ENCODE data around the gene FBLN1. TPM values are rescaled to one million over a fixed set of nuclear protein-coding genes. Genes with fewer than 3 reads are reported as not detected.

The FBLN1 gene
- total and polyA plus RNA-seq, 4 experiments from 2014 or later = not detected

DNA sequence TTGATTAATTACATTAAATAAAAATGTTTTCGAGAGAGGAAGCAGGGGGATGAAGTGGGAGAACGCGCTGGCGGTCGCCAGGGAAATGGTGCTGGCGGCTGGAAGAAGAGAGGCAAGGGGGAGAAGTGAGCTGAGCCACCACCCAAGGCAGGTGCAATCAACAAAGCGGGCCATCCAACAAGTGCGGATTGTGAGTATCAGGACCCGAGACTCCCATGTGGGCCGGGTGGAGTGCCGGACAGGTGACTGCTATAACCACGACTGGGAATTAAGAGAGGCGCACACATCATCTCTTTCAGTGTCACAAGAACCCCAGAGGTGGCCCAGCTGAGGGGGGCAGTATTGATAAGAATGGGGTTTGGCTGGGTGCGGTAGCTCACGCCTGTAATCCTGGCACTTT, 127.8 kb downstream of the FBLN1 start:
- H3K4me1 ChIP-seq (ENCODE audit: insufficient read depth, low read length) = no peaks in the 10 kb centered on the region
- CTCF ChIA-PET (ENCODE audit: partially characterized antibody) = interaction anchor here (1.2 kb wide), 1 partner anchor 14 kb away, joined by 5 read pairs; no protein-coding TSS in a partner anchor
- DNase-seq = no peak
- H3K27ac ChIP-seq (ENCODE audit: low read depth, low read length) = no peak overlapping the region
- no peaks in the 10 kb centered on the region for H3K36me3 Mint-ChIP-seq
- no peak overlapping the region for H3K4me3 ChIP-seq (ENCODE audit: low read length in 2 of 2)
- POLR2A ChIA-PET (ENCODE audit: partially characterized antibody) = no interaction called here
- H3K27me3 Mint-ChIP-seq = peaks cover 26 to 38% of the 10 kb centered on the region in 2 donors
- no peaks in the 10 kb centered on the region for H3K36me3 ChIP-seq (ENCODE audit: insufficient read depth, low read length)
- H3K27ac Mint-ChIP-seq = no peak overlapping the region
- H3K9me3 Mint-ChIP-seq = no peaks in the 10 kb centered on the region
- no peak overlapping the region for H3K4me3 Mint-ChIP-seq
- intact Hi-C loops (cut with micrococcal nuclease) = no loop called here
- H3K4me1 Mint-ChIP-seq = no peaks in the 10 kb centered on the region
- H3K9me3 ChIP-seq (ENCODE audit: control insufficient read depth in 1 of 2, low read length in 2 of 2) = no peaks in the 10 kb centered on the region
- no peaks in the 10 kb centered on the region for H3K27me3 ChIP-seq (ENCODE audit: insufficient read depth, low read length)

DNA sequence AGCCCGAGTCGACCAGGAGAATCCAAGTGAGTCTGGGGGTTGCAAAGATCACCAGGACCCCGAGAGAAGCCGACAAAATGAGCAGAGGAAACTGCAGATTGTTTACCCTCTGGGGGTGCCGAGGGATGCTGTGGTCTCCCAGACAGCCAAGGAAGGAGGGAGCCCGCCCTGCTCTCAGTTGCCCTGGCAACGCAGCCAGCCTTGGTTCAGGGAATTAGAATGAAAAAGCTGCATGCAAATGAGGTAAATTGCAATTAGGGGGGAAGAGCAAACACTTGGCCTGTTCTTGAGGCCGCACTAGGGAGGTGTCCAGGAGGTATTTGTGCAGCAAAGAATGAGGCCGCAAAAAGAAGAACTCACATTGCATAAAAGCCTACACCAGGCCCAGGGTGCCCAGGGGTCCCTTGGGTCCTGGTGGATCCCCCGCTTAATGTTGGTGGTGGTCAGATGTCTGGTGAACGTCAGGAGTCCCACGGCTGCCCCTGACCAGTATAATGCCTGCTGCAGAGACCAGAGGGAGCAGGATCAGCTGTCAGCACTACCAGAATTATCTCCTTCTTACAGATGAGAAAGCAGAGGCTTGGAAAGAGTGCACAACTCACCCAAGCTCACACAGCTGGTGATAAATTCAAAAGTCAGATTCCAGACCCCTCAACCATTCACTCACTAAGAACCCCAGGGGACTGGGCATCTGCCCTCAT, 128.6 kb downstream of the FBLN1 start:
- Mint-ChIP-seq H3K4me1 (no peaks in the 10 kb centered on the region), H3K27ac (no peak overlapping the region), H3K4me3 (no peak overlapping the region), H3K36me3 (no peaks in the 10 kb centered on the region), H3K27me3 (peaks cover 24 to 40% of the 10 kb centered on the region in 2 donors), H3K9me3 (no peaks in the 10 kb centered on the region)
- ChIA-PET CTCF (ENCODE audit: partially characterized antibody) (interaction anchor here (1.2 kb wide), 1 partner anchor 13 kb away, joined by 5 read pairs; no protein-coding TSS in a partner anchor), POLR2A (ENCODE audit: partially characterized antibody) (no interaction called here)
- intact Hi-C loops (cut with micrococcal nuclease) = no loop called here
- DNase-seq = no peak
- Histone ChIP-seq H3K36me3 (ENCODE audit: insufficient read depth, low read length) (no peaks in the 10 kb centered on the region), H3K4me1 (ENCODE audit: insufficient read depth, low read length) (no peaks in the 10 kb centered on the region), H3K9me3 (ENCODE audit: control insufficient read depth in 1 of 2, low read length in 2 of 2) (no peaks in the 10 kb centered on the region), H3K27me3 (ENCODE audit: insufficient read depth, low read length) (no peaks in the 10 kb centered on the region), H3K27ac (ENCODE audit: low read depth, low read length) (no peak overlapping the region), H3K4me3 (ENCODE audit: low read length in 2 of 2) (no peak overlapping the region)

DNA sequence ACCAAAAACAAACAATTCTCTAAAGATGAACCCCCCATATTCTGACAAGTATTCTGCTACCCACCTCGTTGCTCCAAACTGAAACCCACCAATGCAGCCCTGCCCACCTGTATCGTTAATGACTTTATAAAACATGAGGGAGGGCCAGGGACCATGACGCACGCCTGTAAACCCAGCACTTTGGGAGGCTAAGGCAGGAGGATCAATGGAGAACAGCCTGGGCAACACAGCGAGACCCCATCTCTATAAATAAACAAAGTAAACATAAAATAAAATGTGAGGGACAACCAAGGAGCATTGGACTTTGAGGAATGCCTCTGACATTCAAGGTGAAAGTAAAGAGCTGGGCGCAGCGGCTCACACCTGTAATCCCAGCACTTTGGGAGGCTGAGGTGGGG, 129.2 kb downstream of the FBLN1 start:
- Histone ChIP-seq H3K27ac (ENCODE audit: low read depth, low read length) (no peak overlapping the region), H3K4me3 (ENCODE audit: low read length in 2 of 2) (no peak overlapping the region), H3K4me1 (ENCODE audit: insufficient read depth, low read length) (no peaks in the 10 kb centered on the region), H3K27me3 (ENCODE audit: insufficient read depth, low read length) (no peaks in the 10 kb centered on the region), H3K9me3 (ENCODE audit: control insufficient read depth in 1 of 2, low read length in 2 of 2) (no peaks in the 10 kb centered on the region), H3K36me3 (ENCODE audit: insufficient read depth, low read length) (no peaks in the 10 kb centered on the region)
- no peak overlapping the region for H3K4me3 Mint-ChIP-seq
- peaks cover 22 to 42% of the 10 kb centered on the region in 2 donors for H3K27me3 Mint-ChIP-seq
- H3K9me3 Mint-ChIP-seq = no peaks in the 10 kb centered on the region
- H3K4me1 Mint-ChIP-seq = no peaks in the 10 kb centered on the region
- DNase-seq = no peak
- intact Hi-C loops (cut with micrococcal nuclease) = no loop called here
- ChIA-PET CTCF (ENCODE audit: partially characterized antibody) (no interaction called here), POLR2A (ENCODE audit: partially characterized antibody) (no interaction called here)
- H3K27ac Mint-ChIP-seq = no peak overlapping the region
- H3K36me3 Mint-ChIP-seq = no peaks in the 10 kb centered on the region

DNA sequence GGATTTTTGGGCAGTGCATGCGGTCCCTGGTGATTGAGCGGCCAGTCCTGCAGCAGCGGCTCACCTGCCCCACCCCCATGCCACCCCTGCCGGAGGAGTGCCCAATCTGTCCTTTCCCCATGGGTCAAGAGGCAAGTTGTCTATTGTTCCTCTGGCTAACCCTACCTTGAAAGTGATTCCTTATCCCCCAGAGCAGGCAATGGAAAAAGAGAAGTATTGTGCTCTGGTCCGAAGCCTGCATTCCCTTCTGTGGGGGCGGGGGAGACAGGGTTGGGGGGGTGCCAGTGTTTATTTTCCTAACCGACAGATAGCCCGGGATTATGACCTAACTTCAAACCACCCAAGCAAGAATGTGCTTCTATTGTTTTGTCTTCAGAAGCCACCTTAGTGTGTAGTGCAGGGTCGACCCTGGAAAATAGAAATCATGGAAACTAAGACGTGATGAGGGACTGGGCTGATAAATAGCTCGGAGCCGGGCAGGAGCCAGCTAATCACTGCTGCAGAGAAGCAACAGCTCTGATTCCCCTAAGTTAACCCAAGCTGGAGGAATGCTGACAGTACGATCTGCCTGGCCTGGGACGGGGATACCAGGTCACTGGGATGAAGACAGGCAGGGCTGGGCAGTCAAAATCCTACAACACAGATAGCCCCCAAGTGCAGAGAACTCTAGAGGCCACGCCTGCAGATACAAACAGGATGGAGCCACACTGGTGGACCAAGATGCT, 130.3 kb downstream of the FBLN1 start:
- H3K9me3 ChIP-seq (ENCODE audit: control insufficient read depth in 1 of 2, low read length in 2 of 2) = no peaks in the 10 kb centered on the region
- H3K4me1 ChIP-seq (ENCODE audit: insufficient read depth, low read length) = no peaks in the 10 kb centered on the region
- H3K4me1 Mint-ChIP-seq = no peaks in the 10 kb centered on the region
- H3K27ac Mint-ChIP-seq = no peak overlapping the region
- no peaks in the 10 kb centered on the region for H3K9me3 Mint-ChIP-seq
- CTCF ChIA-PET (ENCODE audit: partially characterized antibody) = no interaction called here
- H3K4me3 ChIP-seq (ENCODE audit: low read length in 2 of 2) = no peak overlapping the region
- no peak for DNase-seq
- H3K27ac ChIP-seq (ENCODE audit: low read depth, low read length) = no peak overlapping the region
- H3K27me3 Mint-ChIP-seq = peaks cover 24 to 40% of the 10 kb centered on the region in 2 donors
- no peaks in the 10 kb centered on the region for H3K36me3 ChIP-seq (ENCODE audit: insufficient read depth, low read length)
- intact Hi-C loops (cut with micrococcal nuclease) = no loop called here
- no peaks in the 10 kb centered on the region for H3K36me3 Mint-ChIP-seq
- H3K4me3 Mint-ChIP-seq = no peak overlapping the region
- POLR2A ChIA-PET (ENCODE audit: partially characterized antibody) = no interaction called here
- H3K27me3 ChIP-seq (ENCODE audit: insufficient read depth, low read length) = no peaks in the 10 kb centered on the region

DNA sequence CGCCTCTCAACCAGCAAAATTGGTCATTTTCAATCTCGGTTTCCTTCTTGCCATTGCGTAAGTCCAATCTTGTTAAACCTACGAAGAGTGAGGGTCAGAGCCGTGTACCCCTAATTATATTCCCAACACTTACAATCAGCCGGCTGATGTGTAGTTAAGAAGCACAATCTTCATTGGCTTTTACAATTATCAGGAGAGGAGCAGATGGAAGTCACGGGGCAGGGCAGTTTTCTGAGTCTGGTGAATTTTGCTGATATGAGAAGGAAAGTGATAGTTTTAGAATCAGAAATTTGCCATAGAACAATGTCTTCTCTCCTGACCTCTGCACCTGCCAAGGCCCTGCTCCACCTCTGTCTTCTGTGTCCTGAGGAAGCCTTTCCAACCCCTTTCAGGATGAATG, 134.0 kb downstream of the FBLN1 start:
- Histone ChIP-seq H3K4me3 (ENCODE audit: low read length in 2 of 2) (no peak overlapping the region), H3K4me1 (ENCODE audit: insufficient read depth, low read length) (no peaks in the 10 kb centered on the region), H3K27ac (ENCODE audit: low read depth, low read length) (no peak overlapping the region), H3K36me3 (ENCODE audit: insufficient read depth, low read length) (no peaks in the 10 kb centered on the region), H3K27me3 (ENCODE audit: insufficient read depth, low read length) (no peaks in the 10 kb centered on the region), H3K9me3 (ENCODE audit: control insufficient read depth in 1 of 2, low read length in 2 of 2) (no peaks in the 10 kb centered on the region)
- POLR2A ChIA-PET (ENCODE audit: partially characterized antibody) = no interaction called here
- peaks cover 0 to 10% (median 5%) of the 10 kb centered on the region in 4 donors for H3K4me1 Mint-ChIP-seq
- no peaks in the 10 kb centered on the region for H3K36me3 Mint-ChIP-seq
- H3K4me3 Mint-ChIP-seq = no peak overlapping the region
- CTCF ChIA-PET (ENCODE audit: partially characterized antibody) = interaction anchor here (2.1 kb wide), 1 partner anchor 8 kb away, joined by 4 read pairs; no protein-coding TSS in a partner anchor
- intact Hi-C loops (cut with micrococcal nuclease) = no loop called here
- no peaks in the 10 kb centered on the region for H3K9me3 Mint-ChIP-seq
- DNase-seq = no peak
- H3K27ac Mint-ChIP-seq = peak overlapping the region in 1 of 7 donors; percentile 21
- peaks cover 26 to 29% of the 10 kb centered on the region in 2 donors for H3K27me3 Mint-ChIP-seq

DNA sequence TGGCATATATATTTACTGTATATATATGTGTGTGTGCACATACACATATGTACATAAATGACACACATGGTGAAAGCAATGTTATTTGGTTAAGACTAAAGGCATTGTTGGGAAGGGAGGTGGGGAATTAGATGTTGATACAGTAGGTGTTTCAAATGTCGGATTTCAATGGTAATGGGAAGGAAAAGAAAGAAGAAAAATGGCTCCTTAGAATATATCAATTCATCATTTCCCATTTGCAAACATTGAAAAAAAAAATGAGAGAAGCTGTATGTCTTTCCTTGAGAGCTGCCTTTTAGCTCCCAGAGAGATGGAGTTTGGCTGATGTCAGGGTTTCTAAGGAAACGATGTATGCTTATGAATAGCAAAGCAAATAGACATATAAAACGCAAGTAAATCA, 135.5 kb downstream of the FBLN1 start:
- DNase-seq = no peak
- H3K4me1 ChIP-seq (ENCODE audit: insufficient read depth, low read length) = no peaks in the 10 kb centered on the region
- POLR2A ChIA-PET (ENCODE audit: partially characterized antibody) = no interaction called here

DNA sequence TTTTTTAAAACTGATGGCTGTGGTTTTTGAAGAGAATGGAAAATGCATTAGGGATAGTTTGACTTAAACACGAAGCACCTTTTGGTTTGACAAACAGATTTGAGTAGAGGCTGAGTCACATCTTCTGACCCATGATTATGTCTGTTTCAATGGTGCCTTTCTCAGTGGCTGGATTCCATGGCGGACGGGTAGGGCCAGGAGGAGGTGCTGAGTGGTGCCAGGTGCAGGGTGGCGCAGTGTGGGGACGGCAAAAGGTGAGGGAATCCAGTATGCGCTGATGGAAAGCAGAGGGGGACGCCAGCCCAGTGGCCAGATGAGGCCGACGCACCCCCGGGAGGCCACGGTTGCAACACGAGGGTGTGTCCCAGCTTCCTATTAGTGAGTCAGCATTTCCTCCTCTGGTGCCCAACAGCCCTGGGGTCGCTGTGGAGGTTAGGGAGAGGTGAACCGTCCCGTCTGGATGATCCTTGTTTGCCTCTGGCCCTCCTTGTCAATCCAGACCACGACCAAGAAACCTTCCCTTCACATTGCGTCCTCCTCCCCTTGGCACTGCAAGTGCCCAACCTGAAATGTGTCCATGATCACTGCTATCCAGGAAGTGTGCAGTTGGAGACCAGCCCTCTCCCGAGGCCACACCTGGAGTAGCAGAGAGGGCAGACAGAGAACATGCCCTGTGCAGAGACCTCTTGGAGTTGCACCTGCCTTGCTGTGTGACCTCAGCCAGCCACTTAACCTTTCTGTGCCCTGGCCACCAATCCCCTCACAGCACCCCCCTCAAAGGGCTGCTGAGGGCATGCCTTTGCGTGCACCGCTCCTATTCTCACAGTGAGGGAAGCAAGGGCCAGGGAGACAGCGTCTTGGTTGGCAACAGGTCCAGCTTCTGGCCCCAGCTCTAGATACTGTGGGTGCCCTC, 136.4 kb downstream of the FBLN1 start:
- Mint-ChIP-seq H3K36me3 (no peaks in the 10 kb centered on the region), H3K4me1 (peaks cover 0 to 10% (median 5%) of the 10 kb centered on the region in 4 donors), H3K27me3 (peaks cover 15 to 20% of the 10 kb centered on the region in 2 donors), H3K4me3 (peak overlapping the region in 2 of 8 donors; percentile 41 to 52), H3K9me3 (no peaks in the 10 kb centered on the region), H3K27ac (no peak overlapping the region)
- Histone ChIP-seq H3K27ac (ENCODE audit: low read depth, low read length) (no peak overlapping the region), H3K9me3 (ENCODE audit: control insufficient read depth in 1 of 2, low read length in 2 of 2) (no peaks in the 10 kb centered on the region), H3K4me3 (ENCODE audit: low read length in 2 of 2) (no peak overlapping the region), H3K4me1 (ENCODE audit: insufficient read depth, low read length) (no peaks in the 10 kb centered on the region), H3K36me3 (ENCODE audit: insufficient read depth, low read length) (no peaks in the 10 kb centered on the region), H3K27me3 (ENCODE audit: insufficient read depth, low read length) (no peaks in the 10 kb centered on the region)
- no peak for DNase-seq
- intact Hi-C loops (cut with micrococcal nuclease) = no loop called here
- ChIA-PET CTCF (ENCODE audit: partially characterized antibody) (no interaction called here), POLR2A (ENCODE audit: partially characterized antibody) (no interaction called here)

More for the DNA sequence above, 135.5 kb downstream of the FBLN1 start:
- Histone ChIP-seq H3K9me3 (ENCODE audit: control insufficient read depth in 1 of 2, low read length in 2 of 2) (no peaks in the 10 kb centered on the region), H3K27ac (ENCODE audit: low read depth, low read length) (no peak overlapping the region), H3K36me3 (ENCODE audit: insufficient read depth, low read length) (no peaks in the 10 kb centered on the region), H3K27me3 (ENCODE audit: insufficient read depth, low read length) (no peaks in the 10 kb centered on the region), H3K4me3 (ENCODE audit: low read length in 2 of 2) (no peak overlapping the region)
- peaks cover 0 to 10% (median 5%) of the 10 kb centered on the region in 4 donors for H3K4me1 Mint-ChIP-seq
- H3K4me3 Mint-ChIP-seq = no peak overlapping the region
- no peak overlapping the region for H3K27ac Mint-ChIP-seq
- H3K27me3 Mint-ChIP-seq = peaks cover 16 to 24% of the 10 kb centered on the region in 2 donors
- CTCF ChIA-PET (ENCODE audit: partially characterized antibody) = interaction anchor here (1.2 kb wide), 1 partner anchor 9 kb away, joined by 4 read pairs; no protein-coding TSS in a partner anchor
- intact Hi-C loops (cut with micrococcal nuclease) = no loop called here
- H3K36me3 Mint-ChIP-seq = no peaks in the 10 kb centered on the region
- H3K9me3 Mint-ChIP-seq = no peaks in the 10 kb centered on the region

Measured in CD4-positive, alpha-beta memory T cell (primary cell).